PC-9 (cell line): ENCODE measurements around the gene FLNB. TPM values are rescaled to one million over a fixed set of nuclear protein-coding genes. Genes with fewer than 3 reads are reported as not detected.

Experiments used
- BruUV-seq: library from RNA; stranded (reverse); fragments of 400-500 nt; replicated peaks from 2 replicates; lab custom pipeline; 2021; lab: Mats Ljungman, UMichigan
- CTCF ChIA-PET: fragments of 300-600 bp; sonication (Branson Sonifier 250); formaldehyde crosslinking; loops from one replicate; lab custom pipeline; 2022; ENCODE audit warnings: antibody characterized with exemption; lab: Charles Lee
- POLR2A ChIA-PET: fragments of 300-600 bp; sonication (Branson Sonifier 250); formaldehyde crosslinking; loops from one replicate; lab custom pipeline; 2022; ENCODE audit warnings: antibody characterized with exemption; ENCODE audit not compliant: unreplicated experiment; lab: Charles Lee
- DNase-seq, 2 experiments: peaks; one replicate each; pipeline versions ENCODE4 v3.0.0 to v3.0.0-alpha.2; 2015 to 2022; ENCODE audit warnings: mixed read lengths in 1 of 2
- H2AFZ ChIP-seq: fragments of 200-600 bp; sonication (generic); 2 replicates; pipeline ENCODE4 v1.8.1; 2017; ENCODE audit warnings: antibody characterized with exemption
- H3F3A ChIP-seq: fragments of 200-600 bp; sonication (generic); 2 replicates; pipeline ENCODE4 v1.8.1; 2017; ENCODE audit warnings: antibody characterized with exemption, mild to moderate bottlenecking, low read depth; ENCODE audit not compliant: insufficient read depth
- H3K27ac ChIP-seq: fragments of 200-600 bp; sonication (generic); 2 replicates; pipeline ENCODE4 v1.6.1; 2016; ENCODE audit warnings: mixed run types
- H3K27me3 ChIP-seq: fragments of 200-600 bp; sonication (generic); 2 replicates; pipeline ENCODE4 v1.6.1; 2016; ENCODE audit warnings: low read depth, mixed run types; ENCODE audit not compliant: insufficient read depth
- H3K36me3 ChIP-seq: fragments of 200-600 bp; sonication (generic); 2 replicates; pipeline ENCODE4 v1.6.1; 2016; ENCODE audit warnings: low read depth, mixed run types
- H3K4me1 ChIP-seq: fragments of 200-600 bp; sonication (generic); replicated peaks from 2 replicates; pipeline ENCODE4 v1.6.1; 2016; ENCODE audit warnings: mixed run types; ENCODE audit not compliant: insufficient read depth
- H3K4me2 ChIP-seq: fragments of 200-600 bp; sonication (generic); 2 replicates; pipeline ENCODE4 v1.6.1; 2017; ENCODE audit warnings: mixed run types
- H3K4me3 ChIP-seq: fragments of 200-600 bp; sonication (generic); 2 replicates; pipeline ENCODE4 v1.6.1; 2016; ENCODE audit warnings: mixed run types
- H3K79me2 ChIP-seq: fragments of 200-600 bp; sonication (generic); 2 replicates; pipeline ENCODE4 v1.6.1; 2017; ENCODE audit warnings: low read depth, mixed run types
- H3K9me2 ChIP-seq: fragments of 200-600 bp; sonication (generic); 2 replicates; pipeline ENCODE4 v1.8.1; 2017; ENCODE audit warnings: mild to moderate bottlenecking; ENCODE audit not compliant: insufficient read depth
- H3K9me3 ChIP-seq: fragments of 200-600 bp; sonication (generic); 2 replicates; pipeline ENCODE4 v1.8.1; 2016; ENCODE audit warnings: low read depth; ENCODE audit not compliant: insufficient read depth
- H4K20me1 ChIP-seq: fragments of 200-600 bp; sonication (generic); 2 replicates; pipeline ENCODE4 v1.8.1; 2017; ENCODE audit not compliant: insufficient read depth
- CTCF ChIP-seq: fragments of 200-600 bp; sonication (generic); conservative IDR thresholded peaks from 2 replicates; pipeline ENCODE4 v1.6.1; 2017; ENCODE audit warnings: mixed run types, antibody characterized with exemption, mild to moderate bottlenecking, moderate library complexity
- EZH2 ChIP-seq: fragments of 200-600 bp; sonication (generic); IDR thresholded peaks from 2 replicates; pipeline ENCODE4 v1.8.0; 2017; ENCODE audit warnings: antibody characterized with exemption, low read depth
- intact Hi-C: fragments of 100-400 bp; cut with micrococcal nuclease; formaldehyde crosslinking; loops from one replicate; pipeline ENCODE4 v1.10.0; 2022; ENCODE audit not compliant: unreplicated experiment
- total RNA-seq: library from RNA; stranded (reverse); gene quantifications from 2 replicates; pipeline ENCODE4 v1.2.3, GENCODE V29; 2021

FLNB gene
- total RNA-seq, 1 experiment from 2014 or later: 349 TPM

GRCh38 chr3:57971975-57972374 is 36.2 kb upstream of the FLNB start:
- no peaks in the 10 kb centered on the region for H3K9me2 ChIP-seq
- TF ChIP-seq EZH2 (no peak), CTCF (no peak)
- peak; percentile 55 to 90 for DNase-seq
- peaks cover 70% of the 10 kb centered on the region for H3F3A ChIP-seq
- H3K27me3 ChIP-seq: no peaks in the 10 kb centered on the region
- H3K4me3 ChIP-seq: peak overlapping the region; percentile 54
- no peaks in the 10 kb centered on the region for H4K20me1 ChIP-seq
- H3K79me2 ChIP-seq: peaks cover 15% of the 10 kb centered on the region
- ChIA-PET POLR2A (interaction anchor here (0.5 to 2.5 kb wide), 6 partner anchors 26 to 100 kb away, joined by 3 to 15 read pairs (median 4); no protein-coding TSS in a partner anchor), CTCF (interaction anchor here (0.5 to 0.7 kb wide), 3 partner anchors 33 to 89 kb away, joined by 3 to 4 read pairs (median 3); no protein-coding TSS in a partner anchor)
- peak overlapping the region; percentile 93 for H3K4me2 ChIP-seq
- intact Hi-C loops: loop anchor here (1.0 to 10.0 kb wide), 5 partner anchors 28 to 217 kb away; partner anchors contain the start of gene SLMAP
- H3K9me3 ChIP-seq: no peaks in the 10 kb centered on the region
- H3K4me1 ChIP-seq: peaks cover 86% of the 10 kb centered on the region
- H3K36me3 ChIP-seq: no peaks in the 10 kb centered on the region
- peak overlapping the region; percentile 100 for H3K27ac ChIP-seq
- BruUV-seq: no TSS peak
- H2AFZ ChIP-seq: no peak overlapping the region; the same call in 1 of the 2 replicates

GRCh38 chr3:57972531-57973111 is 35.6 kb upstream of the FLNB start:
- intact Hi-C loops: loop anchor here (1.0 to 10.0 kb wide), 5 partner anchors 28 to 218 kb away; partner anchors contain the start of gene SLMAP
- Histone ChIP-seq H3K4me1 (peaks cover 92% of the 10 kb centered on the region), H3K27ac (peak overlapping the region; percentile 100), H3K9me3 (no peaks in the 10 kb centered on the region), H3K79me2 (peaks cover 15% of the 10 kb centered on the region), H3F3A (peaks cover 76% of the 10 kb centered on the region), H2AFZ (no peak overlapping the region), H4K20me1 (no peaks in the 10 kb centered on the region), H3K36me3 (no peaks in the 10 kb centered on the region), H3K27me3 (no peaks in the 10 kb centered on the region), H3K4me2 (peak overlapping the region; percentile 93), H3K4me3 (peak overlapping the region; percentile 54), H3K9me2 (no peaks in the 10 kb centered on the region)
- peak; percentile 81 for DNase-seq
- CTCF ChIA-PET: interaction anchor here (1.1 kb wide), 1 partner anchor 32 kb away, joined by 4 read pairs; no protein-coding TSS in a partner anchor
- TSS peak; percentile 35 for BruUV-seq
- TF ChIP-seq EZH2 (no peak), CTCF (no peak)
- POLR2A ChIA-PET: interaction anchor here (0.5 to 2.5 kb wide), 10 partner anchors 25 to 266 kb away, joined by 3 to 15 read pairs (median 5); no protein-coding TSS in a partner anchor

GRCh38 chr3:57973715-57974477 is 34.3 kb upstream of the FLNB start:
- Histone ChIP-seq H3K9me2 (no peaks in the 10 kb centered on the region), H3K4me1 (peaks cover 99% of the 10 kb centered on the region), H3K9me3 (no peaks in the 10 kb centered on the region), H3K36me3 (no peaks in the 10 kb centered on the region), H3K4me3 (peak overlapping the region; percentile 54; the same call in 1 of the 2 replicates), H2AFZ (no peak overlapping the region), H3F3A (peaks cover 87% of the 10 kb centered on the region), H3K27me3 (no peaks in the 10 kb centered on the region), H3K4me2 (peak overlapping the region; percentile 93), H4K20me1 (no peaks in the 10 kb centered on the region), H3K79me2 (peaks cover 15% of the 10 kb centered on the region), H3K27ac (peak overlapping the region; percentile 100)
- DNase-seq: no peak
- CTCF ChIA-PET: no interaction called here
- intact Hi-C loops: loop anchor here (2.0 to 10.0 kb wide), 2 partner anchors 75 to 219 kb away; partner anchors contain the start of gene SLMAP
- BruUV-seq: no TSS peak
- POLR2A ChIA-PET: interaction anchor here (1.0 to 2.5 kb wide), 3 partner anchors 27 to 31 kb away, joined by 3 to 15 read pairs (median 8); no protein-coding TSS in a partner anchor
- no peak for TF ChIP-seq EZH2
- TF ChIP-seq CTCF: no peak
